Loucy (cell line): ENCODE measurements around the gene DRC7.

Experiments
- EZH2phosphoT487 ChIP-seq: fragments of 200-600 bp; IDR thresholded peaks from 2 replicates; pipeline ENCODE4 v1.6.1; 2018; ENCODE audit warnings: antibody characterized with exemption, mild to moderate bottlenecking, moderate library complexity, borderline replicate concordance
- TF ChIP-seq, protein P1 (sequence below): fragments of 200-600 bp; sonication (generic); conservative IDR thresholded peaks from 2 replicates; pipeline ENCODE4 v1.5.1; 2014; ENCODE audit warnings: mild to moderate bottlenecking, antibody characterized with exemption, low read length

DNA sequence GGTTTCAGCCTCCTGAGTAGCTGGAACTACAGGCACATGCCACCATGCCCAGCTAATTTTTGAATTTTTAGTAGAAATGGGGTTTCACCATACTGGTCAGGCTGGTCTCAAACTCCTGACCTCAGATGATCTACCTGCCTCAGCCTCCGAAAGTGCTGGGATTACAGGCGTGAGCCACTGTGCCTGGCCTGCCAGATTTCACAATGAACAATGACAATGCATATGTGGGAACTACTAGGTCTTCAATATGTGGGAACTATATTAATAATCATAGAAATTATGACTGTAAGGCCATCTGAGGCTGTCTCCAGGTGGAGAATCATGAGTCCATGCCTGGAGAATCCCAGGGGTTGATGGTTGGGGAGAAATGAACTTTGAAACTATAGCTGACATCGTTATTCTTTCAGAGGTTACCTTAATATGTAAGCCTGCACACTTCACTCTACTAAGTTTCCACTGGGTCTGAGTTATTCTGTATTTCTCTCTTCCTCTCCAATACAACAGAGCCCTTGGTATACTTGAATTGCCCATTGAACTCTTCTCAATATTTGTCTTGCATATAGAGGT, 7.2 kb upstream of the DRC7 start:
- TF ChIP-seq, protein P1, sequence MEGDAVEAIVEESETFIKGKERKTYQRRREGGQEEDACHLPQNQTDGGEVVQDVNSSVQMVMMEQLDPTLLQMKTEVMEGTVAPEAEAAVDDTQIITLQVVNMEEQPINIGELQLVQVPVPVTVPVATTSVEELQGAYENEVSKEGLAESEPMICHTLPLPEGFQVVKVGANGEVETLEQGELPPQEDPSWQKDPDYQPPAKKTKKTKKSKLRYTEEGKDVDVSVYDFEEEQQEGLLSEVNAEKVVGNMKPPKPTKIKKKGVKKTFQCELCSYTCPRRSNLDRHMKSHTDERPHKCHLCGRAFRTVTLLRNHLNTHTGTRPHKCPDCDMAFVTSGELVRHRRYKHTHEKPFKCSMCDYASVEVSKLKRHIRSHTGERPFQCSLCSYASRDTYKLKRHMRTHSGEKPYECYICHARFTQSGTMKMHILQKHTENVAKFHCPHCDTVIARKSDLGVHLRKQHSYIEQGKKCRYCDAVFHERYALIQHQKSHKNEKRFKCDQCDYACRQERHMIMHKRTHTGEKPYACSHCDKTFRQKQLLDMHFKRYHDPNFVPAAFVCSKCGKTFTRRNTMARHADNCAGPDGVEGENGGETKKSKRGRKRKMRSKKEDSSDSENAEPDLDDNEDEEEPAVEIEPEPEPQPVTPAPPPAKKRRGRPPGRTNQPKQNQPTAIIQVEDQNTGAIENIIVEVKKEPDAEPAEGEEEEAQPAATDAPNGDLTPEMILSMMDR, result no peak
- no peak for TF ChIP-seq EZH2phosphoT487
